Heart right ventricle (tissue), 16 donors: Measurements from ENCODE around the gene PRKCI. TPM values are rescaled to one million over a fixed set of nuclear protein-coding genes. Genes with fewer than 3 reads are reported as not detected.
A peak's percentile ranks its signal among the peaks of the same experiment; 100 is the strongest.
"Not testable (repeated sequence)": the region's sequence is repeated elsewhere in the genome, so short reads cannot be mapped to it uniquely, and the experiment has no call there.

Experiments used
- ATAC-seq, 8 donors: fragments of 200-7000 bp; cut with Tn5 transposase; one replicate each; pipeline ENCODE4 v1.9.1; 2020; ENCODE audit warnings: mild to moderate bottlenecking in 8 of 8, moderate library complexity in 8 of 8, moderate number of reproducible peaks in 1 of 8
- DNase-seq, 2 donors: peaks; one replicate each; pipeline ENCODE4 v3.0.0-alpha.2; 2020
- H3K27ac ChIP-seq, 10 donors: fragments of 200-600 bp; sonication (generic) in 2 of 10; one replicate each; pipeline versions ENCODE4 v1.5.0 to v1.8.0; 2020 to 2022; ENCODE audit warnings: mild to moderate bottlenecking in 3 of 10
- H3K27me3 ChIP-seq, 7 donors: fragments of 200-600 bp; one replicate each; pipeline ENCODE4 v1.8.0; 2021 to 2022; ENCODE audit warnings: mild to moderate bottlenecking in 2 of 7
- H3K36me3 ChIP-seq, 9 donors: fragments of 200-600 bp; sonication (generic) in 1 of 9; one replicate each; pipeline versions ENCODE4 v1.5.0 to v1.8.0; 2020 to 2022; ENCODE audit warnings: mild to moderate bottlenecking in 2 of 9
- H3K4me1 ChIP-seq, 9 donors: fragments of 200-600 bp; sonication (generic) in 1 of 9; one replicate each; pipeline versions ENCODE4 v1.5.0 to v1.8.0; 2020 to 2022; ENCODE audit warnings: mild to moderate bottlenecking in 4 of 9
- H3K4me3 ChIP-seq, 10 donors: fragments of 200-600 bp; sonication (generic) in 2 of 10; one replicate each; pipeline versions ENCODE4 v1.5.0 to v1.8.0; 2020 to 2022; ENCODE audit warnings: mild to moderate bottlenecking in 7 of 10, moderate library complexity in 2 of 10
- H3K9me3 ChIP-seq, 11 donors: fragments of 200-600 bp in 10 of 11; sonication (generic) in 2 of 11; one replicate each; pipeline versions ENCODE4 v1.5.0 to v1.8.0; 2013 to 2022; ENCODE audit warnings: mild to moderate bottlenecking in 2 of 11, control low read depth in 1 of 11, moderate library complexity in 1 of 11
- WGBS, 2 donors: extraction: QIAGEN DNeasy Blood & Tissue Kit; methylation state at CpG; one replicate each; pipeline ENCODE4 v1.1.7; 2013; ENCODE audit warnings: inconsistent platforms in 1 of 2; 5-methylcytosine and 5-hydroxymethylcytosine counted together
- intact Hi-C, 10 donors: fragments of 100-400 bp; cut with DNase I; formaldehyde crosslinking; loops; one replicate each; pipeline versions ENCODE4 v1.11.1 to v1.14.2; 2022
- polyA plus RNA-seq, 2 donors: library from polyadenylated mRNA; stranded (reverse); fragments of 200-250 nt; gene quantifications; one replicate each; pipeline ENCODE4 v1.2.3, GENCODE V29; 2013
- total RNA-seq, 10 donors: library from RNA; stranded (reverse); fragmentation: NEBNext Ultra II Directional in 3 of 10; extraction: Animal tissue kit (Norgen Biotek cat#: 25700) in 3 of 10; gene quantifications; one replicate each; pipeline versions ENCODE4 v1.2.1 to v1.2.4, GENCODE V29; 2021 to 2023
- TF ChIP-seq, protein P1 (sequence below), 9 donors: fragments of 200-600 bp; sonication (generic) in 2 of 9; IDR thresholded peaks; one replicate each; pipeline versions ENCODE4 v1.5.0 to v1.8.0; 2021 to 2022; ENCODE audit warnings: antibody characterized with exemption in 9 of 9, mild to moderate bottlenecking in 5 of 9, moderate library complexity in 1 of 9
- donor health status: Arrhythmogenic right ventricular cardiomyopathy.
- donor health status: ischemic (EF 13 %, LVEDD 7.1; RV severe dilation, severe dysfunction).
- donor health status: healthy with polysubstance abuse.
- donor health status: DM: no; HTN: yes; CAD: no.
- donor health status: DM: no; HTN: no; CAD: no.
- donor health status: ischemic (EF 25% LVEDD 6.9; RV normal size, moderate dysfunction).
- donor health status: ischemic (EF 25% LVEDD 5.7; RV mildly dilated, moderate dysfunction).
- donor health status: healthy.
- donor health status: DM: yes; HTN: yes; CAD: no.
- donor health status: Ischemic cardiomyopathy.
- donor health status: ischemic (EF 35%, LVEDD 5.7; RV mildly dilated, moderate dysfunction).
- donor health status: nonischemic (EF 11% LVEDD 7.7; RV severe dilation, severe dysfunction).
- donor health status: DM: yes; HTN: yes; CAD: no.
- donor health status: PGD.
- donor health status: ischemic (EF 29% LVEDD 5.4; RV normal size, mild dysfunction).
- donor health status: nonischemic (EF 23%, LVEDD 6.1; RV moderate dilation, normal function).

PRKCI gene
- total and polyA plus RNA-seq, 12 donors: 6.5 to 21.0 (median 13.1) TPM

DNA sequence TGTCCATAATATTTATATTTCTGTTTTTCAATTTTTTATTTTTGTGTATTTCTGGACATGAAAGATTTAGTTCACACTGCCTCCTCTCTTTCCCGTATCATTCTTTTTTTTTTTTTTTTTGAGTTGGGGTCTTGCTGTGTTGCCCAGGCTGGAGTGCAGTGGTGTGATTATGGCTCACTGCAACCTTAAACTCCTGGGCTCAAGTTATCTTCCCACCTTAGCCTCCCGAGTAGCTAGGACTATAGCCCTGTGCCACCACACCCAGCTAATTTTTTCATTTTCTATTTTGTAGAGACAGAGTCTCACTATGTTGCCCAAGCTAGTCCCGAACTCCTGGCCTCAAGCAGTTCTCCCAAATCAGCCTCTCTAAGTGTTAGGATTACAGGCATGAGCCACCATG lies 53.6 kb downstream of the PRKCI start:
- peaks cover 0 to 89% (median 7%) of the 10 kb centered on the region in 9 donors for H3K36me3 ChIP-seq
- ATAC-seq: no peak
- peaks cover 0 to 8% (median 0%) of the 10 kb centered on the region in 9 donors for H3K4me1 ChIP-seq

DNA sequence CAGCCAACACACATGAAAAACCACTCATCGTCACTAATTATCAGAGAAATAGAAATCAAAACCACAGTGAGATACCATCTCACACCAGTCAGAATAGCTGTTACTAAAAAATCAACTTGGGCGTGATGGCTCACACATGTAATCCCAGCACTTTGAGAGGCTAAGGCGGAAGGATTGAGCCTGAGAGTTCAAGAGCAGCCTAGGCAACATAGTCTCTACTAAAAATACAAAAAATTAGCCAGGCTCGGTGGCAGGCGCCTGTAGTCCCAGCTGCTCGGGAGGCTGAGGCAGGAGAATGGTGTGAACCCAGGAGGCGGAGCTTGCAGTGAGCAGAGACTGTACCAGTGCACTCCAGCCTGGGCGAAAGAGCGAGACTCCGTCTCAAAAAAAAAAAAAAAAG lies 55.1 kb downstream of the PRKCI start:
- ATAC-seq, intact Hi-C loops, DNase-seq, H3K27me3 ChIP-seq, H3K9me3 ChIP-seq, H3K4me1 ChIP-seq: not testable (repeated sequence)
- Histone ChIP-seq H3K4me3 (peak overlapping the region in 1 of 10 donors; percentile 2), H3K27ac (peak overlapping the region in 1 of 10 donors; percentile 10), H3K36me3 (peaks cover 0 to 89% (median 14%) of the 10 kb centered on the region in 9 donors)
- 89 to 96% methylated on average over 10 of the region's 10 CpGs for WGBS, 2 donors

More for the DNA sequence above, 53.6 kb downstream of the PRKCI start:
- Histone ChIP-seq H3K9me3 (no peaks in the 10 kb centered on the region), H3K27ac (no peak overlapping the region), H3K27me3 (no peaks in the 10 kb centered on the region), H3K4me3 (no peak overlapping the region)
- DNase-seq: no peak
- WGBS, 2 donors: 96 to 97% methylated on average over 3 of the region's 3 CpGs
- intact Hi-C loops: no loop called here
- TF ChIP-seq, protein P1, sequence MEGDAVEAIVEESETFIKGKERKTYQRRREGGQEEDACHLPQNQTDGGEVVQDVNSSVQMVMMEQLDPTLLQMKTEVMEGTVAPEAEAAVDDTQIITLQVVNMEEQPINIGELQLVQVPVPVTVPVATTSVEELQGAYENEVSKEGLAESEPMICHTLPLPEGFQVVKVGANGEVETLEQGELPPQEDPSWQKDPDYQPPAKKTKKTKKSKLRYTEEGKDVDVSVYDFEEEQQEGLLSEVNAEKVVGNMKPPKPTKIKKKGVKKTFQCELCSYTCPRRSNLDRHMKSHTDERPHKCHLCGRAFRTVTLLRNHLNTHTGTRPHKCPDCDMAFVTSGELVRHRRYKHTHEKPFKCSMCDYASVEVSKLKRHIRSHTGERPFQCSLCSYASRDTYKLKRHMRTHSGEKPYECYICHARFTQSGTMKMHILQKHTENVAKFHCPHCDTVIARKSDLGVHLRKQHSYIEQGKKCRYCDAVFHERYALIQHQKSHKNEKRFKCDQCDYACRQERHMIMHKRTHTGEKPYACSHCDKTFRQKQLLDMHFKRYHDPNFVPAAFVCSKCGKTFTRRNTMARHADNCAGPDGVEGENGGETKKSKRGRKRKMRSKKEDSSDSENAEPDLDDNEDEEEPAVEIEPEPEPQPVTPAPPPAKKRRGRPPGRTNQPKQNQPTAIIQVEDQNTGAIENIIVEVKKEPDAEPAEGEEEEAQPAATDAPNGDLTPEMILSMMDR (IDR thresholded peaks at IDR 0.05): no peak

DNA sequence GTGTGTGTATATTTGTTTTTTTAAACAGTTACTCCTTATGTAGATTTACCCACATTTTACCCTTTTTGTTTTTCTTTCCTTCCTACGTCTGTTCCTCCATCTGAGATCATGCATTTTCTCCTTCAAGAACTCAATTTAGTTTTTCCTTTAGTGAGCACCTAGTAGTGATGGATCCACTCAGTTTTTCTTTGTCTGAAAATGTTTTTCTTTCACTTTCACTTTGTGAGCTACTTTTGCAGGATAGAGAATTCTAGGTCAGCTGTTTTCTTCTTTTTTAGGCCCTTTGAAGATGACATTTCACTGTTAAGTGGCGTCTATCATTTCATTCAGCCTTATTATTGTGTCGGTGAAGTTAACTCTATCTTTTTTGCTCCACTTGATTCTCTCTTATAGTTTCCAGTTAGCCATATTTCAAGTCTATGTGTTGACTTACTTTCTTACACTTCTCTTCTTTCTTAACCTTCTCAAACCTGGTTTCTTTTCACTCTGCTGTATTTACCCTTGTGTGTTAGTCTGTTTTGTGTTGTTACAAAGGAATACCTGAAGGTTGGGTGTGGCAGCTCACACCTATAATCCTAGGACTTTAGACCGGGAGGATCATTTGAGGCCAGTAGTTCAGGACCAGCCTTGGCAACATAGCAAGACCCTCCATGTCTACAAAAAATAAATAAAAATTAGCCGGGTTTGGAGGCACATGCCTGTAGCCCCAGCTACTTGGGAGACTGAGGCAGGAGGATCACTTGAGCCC lies 55.8 kb downstream of the PRKCI start:
- ATAC-seq (no peak), DNase-seq (no peak)
- Histone ChIP-seq H3K9me3 (no peaks in the 10 kb centered on the region), H3K27ac (peak overlapping the region in 1 of 10 donors; percentile 10), H3K36me3 (peaks cover 0 to 89% (median 17%) of the 10 kb centered on the region in 9 donors), H3K4me1 (peaks cover 0 to 8% (median 0%) of the 10 kb centered on the region in 9 donors), H3K27me3 (no peaks in the 10 kb centered on the region), H3K4me3 (peak overlapping the region in 1 of 10 donors; percentile 2)
- 88 to 92% methylated on average over 5 of the region's 5 CpGs for WGBS, 2 donors
- TF ChIP-seq, protein P1 (IDR thresholded peaks at IDR 0.05): no peak
- intact Hi-C loops: no loop called here

DNA sequence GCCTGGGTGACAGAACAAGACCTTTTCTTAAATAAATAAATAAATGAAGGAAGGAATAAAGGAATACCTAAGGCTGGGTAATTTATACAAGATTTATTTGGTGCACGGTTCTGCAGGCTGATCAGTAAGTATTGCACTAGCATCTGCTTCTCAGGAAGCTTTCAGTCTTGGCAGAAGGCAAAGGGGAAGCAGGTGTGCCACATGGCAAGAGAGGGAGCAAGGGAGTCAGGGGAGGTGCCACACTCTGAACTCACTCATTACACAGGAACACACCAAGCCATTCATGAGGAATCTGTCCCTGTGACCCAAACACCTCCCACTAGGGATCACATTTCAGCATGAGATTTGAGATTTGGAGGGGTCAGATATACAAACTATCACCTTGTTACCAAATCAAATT lies 56.4 kb downstream of the PRKCI start:
- TF ChIP-seq, protein P1 (IDR thresholded peaks at IDR 0.05): no peak
- H3K36me3 ChIP-seq: peaks cover 0 to 86% (median 17%) of the 10 kb centered on the region in 9 donors

DNA sequence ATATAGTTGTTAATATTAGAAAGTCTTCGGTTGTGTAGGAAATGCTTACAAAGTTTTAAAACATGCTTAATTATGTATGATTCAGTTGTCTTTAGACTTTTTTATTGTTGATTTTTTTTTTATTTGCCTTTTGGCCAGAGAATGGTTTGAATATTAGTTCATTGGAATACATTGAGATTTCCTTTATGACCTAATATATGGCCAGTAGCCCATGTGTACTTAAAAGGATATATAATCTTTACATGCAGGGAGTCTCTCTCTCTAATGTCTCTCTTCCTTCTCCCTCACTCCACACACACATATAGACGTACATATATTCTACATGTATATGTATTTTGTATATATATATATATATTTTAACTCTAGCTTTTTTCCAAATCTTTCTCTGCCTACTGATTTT lies 68.0 kb downstream of the PRKCI start:
- no peak for ATAC-seq
- Histone ChIP-seq H3K4me1 (no peaks in the 10 kb centered on the region), H3K4me3 (no peak overlapping the region), H3K9me3 (no peaks in the 10 kb centered on the region), H3K27me3 (no peaks in the 10 kb centered on the region), H3K36me3 (peaks cover 0 to 87% (median 14%) of the 10 kb centered on the region in 9 donors), H3K27ac (no peak overlapping the region)
- WGBS, 2 donors: 95 to 100% methylated on average over 2 of the region's 2 CpGs
- no peak for DNase-seq
- TF ChIP-seq, protein P1 (IDR thresholded peaks at IDR 0.05): no peak
- intact Hi-C loops: no loop called here

More for the DNA sequence above, 56.4 kb downstream of the PRKCI start:
- Histone ChIP-seq H3K4me3 (no peak overlapping the region), H3K4me1 (peaks cover 0 to 8% (median 0%) of the 10 kb centered on the region in 9 donors), H3K27me3 (no peaks in the 10 kb centered on the region), H3K9me3 (no peaks in the 10 kb centered on the region), H3K27ac (no peak overlapping the region)
- DNase-seq: no peak
- intact Hi-C loops: no loop called here
- no peak for ATAC-seq
- 87 to 91% methylated on average over 1 of the region's 1 CpG for WGBS, 2 donors
